HG02973 (cell line): ENCODE results near the gene ARHGEF4.
A peak's percentile ranks its signal among the peaks of the same experiment; 100 is the strongest.

Source experiments
- ATAC-seq: cut with Tn5 transposase; IDR thresholded peaks from one replicate; pipeline ENCODE4 v1.9.1; 2021; ENCODE audit warnings: moderate library complexity; ENCODE audit not compliant: unreplicated experiment

The ARHGEF4 gene

GRCh38 chr2:130849896-130850787 lies 13.4 kb downstream of the ARHGEF4 start:
- no peak for ATAC-seq

GRCh38 chr2:130850788-130851623 lies 14.3 kb downstream of the ARHGEF4 start:
- ATAC-seq = no peak

GRCh38 chr2:130851624-130852382 lies 15.1 kb downstream of the ARHGEF4 start:
- ATAC-seq = no peak

- no peak for ATAC-seq
Measured at GRCh38 chr2:130852521-130853115, 15.9 kb downstream of the ARHGEF4 start.

- ATAC-seq = no peak
Measured at GRCh38 chr2:130853391-130853790, 16.7 kb downstream of the ARHGEF4 start.

GRCh38 chr2:130854301-130854700 lies 17.6 kb downstream of the ARHGEF4 start:
- no peak for ATAC-seq

GRCh38 chr2:130864830-130865800 lies 28.4 kb downstream of the ARHGEF4 start:
- no peak for ATAC-seq

- ATAC-seq = no peak
Measured at GRCh38 chr2:130869441-130870160, 32.9 kb downstream of the ARHGEF4 start.

- ATAC-seq = no peak
Measured at GRCh38 chr2:130870161-130870485, 33.4 kb downstream of the ARHGEF4 start.

GRCh38 chr2:130870779-130871178 lies 34.1 kb downstream of the ARHGEF4 start:
- ATAC-seq = no peak

GRCh38 chr2:130871843-130872740 lies 35.4 kb downstream of the ARHGEF4 start:
- ATAC-seq = no peak

GRCh38 chr2:130872741-130873125 lies 36.0 kb downstream of the ARHGEF4 start:
- no peak for ATAC-seq

- ATAC-seq = peak; percentile 84
Measured at GRCh38 chr2:130873700-130874346, 37.1 kb downstream of the ARHGEF4 start.

GRCh38 chr2:130874512-130874911 lies 37.8 kb downstream of the ARHGEF4 start:
- no peak for ATAC-seq

GRCh38 chr2:130875935-130876334 lies 39.2 kb downstream of the ARHGEF4 start:
- no peak for ATAC-seq

- ATAC-seq = no peak
Measured at GRCh38 chr2:130877258-130877657, 40.5 kb downstream of the ARHGEF4 start.

GRCh38 chr2:130878316-130878715 lies 41.6 kb downstream of the ARHGEF4 start:
- ATAC-seq = no peak

- ATAC-seq = no peak
Measured at GRCh38 chr2:130878933-130879332, 42.2 kb downstream of the ARHGEF4 start.
